ENCODE data around the gene MED10.

The MED10 gene

DNA sequence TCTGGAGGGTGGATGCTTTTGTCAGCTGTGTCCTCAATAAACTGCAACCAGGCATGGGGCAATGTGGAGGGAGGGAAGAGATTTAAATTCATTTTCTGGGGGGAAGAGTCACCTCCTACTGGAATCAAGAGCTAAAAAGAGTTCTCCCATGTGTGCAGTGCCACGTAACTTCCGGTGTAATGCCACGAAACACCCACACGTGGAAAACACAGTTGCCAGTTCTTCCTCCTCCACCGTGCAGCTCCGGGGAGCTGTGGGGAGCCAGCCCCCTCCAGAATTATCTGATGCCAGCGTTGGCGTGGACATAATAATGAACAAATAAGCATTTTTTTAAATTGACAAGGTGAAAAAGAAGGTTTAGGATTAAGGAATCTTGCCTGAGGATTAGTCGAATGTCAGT, 32.1 kb upstream of the MED10 start:
- H3K27me3 ChIP-seq (ENCODE audit: control insufficient read depth in 1 of 2, insufficient read depth in 2 of 2, low read length in 2 of 2): peaks cover 3 to 19% of the 10 kb centered on the region in 2 donors
- no peak overlapping the region for H3K27ac ChIP-seq (ENCODE audit: low read length)
- no peak overlapping the region for H3K4me3 ChIP-seq (ENCODE audit: low read length in 2 of 2)
- no peak overlapping the region for H3K9ac ChIP-seq (ENCODE audit: low read length in 2 of 2)
- no peaks in the 10 kb centered on the region for H3K9me3 ChIP-seq (ENCODE audit: control insufficient read depth in 2 of 2, low read length in 2 of 2)
- no peaks in the 10 kb centered on the region for H3K4me1 ChIP-seq (ENCODE audit: control insufficient read depth, insufficient read depth, low read length)
- H3K36me3 ChIP-seq (ENCODE audit: control insufficient read depth in 2 of 2, insufficient read depth in 2 of 2, low read length in 2 of 2): no peaks in the 10 kb centered on the region

DNA sequence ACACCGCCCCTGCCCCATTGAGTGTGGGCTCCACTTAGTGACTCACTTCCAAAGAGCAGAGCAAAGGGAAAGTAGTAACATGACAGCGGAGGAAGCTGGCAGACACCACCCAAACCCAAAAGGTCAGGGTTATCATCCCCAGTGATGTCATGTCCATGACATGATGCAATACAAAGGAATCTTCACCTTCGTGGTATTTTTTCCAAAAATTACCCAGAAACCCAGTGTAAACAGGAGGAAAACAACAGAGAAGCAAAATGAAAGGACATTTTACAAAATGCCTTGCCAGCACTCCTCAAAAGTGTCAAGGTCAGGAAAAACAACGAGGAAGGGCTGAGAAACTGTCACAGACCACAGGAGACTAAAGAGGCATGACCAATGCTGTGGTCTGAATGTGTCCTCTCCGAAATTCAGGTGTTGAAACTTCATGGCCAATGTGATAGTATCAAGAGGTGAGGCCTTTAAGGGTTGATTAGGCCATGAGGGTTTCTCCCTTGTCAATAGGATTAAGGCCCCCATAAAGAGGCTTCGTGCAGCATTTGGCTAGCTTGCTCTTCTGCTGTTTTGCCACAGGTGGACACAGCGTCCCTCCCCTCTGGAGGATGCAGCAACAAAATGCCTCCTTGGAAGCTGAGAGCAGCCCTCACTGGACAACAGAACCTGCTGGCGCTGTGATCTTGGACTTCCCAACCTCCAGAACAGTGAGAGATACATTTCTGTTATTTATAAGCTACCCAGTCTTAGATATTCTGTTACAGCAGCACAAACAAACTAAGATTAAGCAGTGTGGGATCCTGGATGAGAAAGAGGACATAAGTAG, 30.5 kb upstream of the MED10 start:
- Histone ChIP-seq H3K9ac (ENCODE audit: low read length in 2 of 2) (no peak overlapping the region), H3K27ac (ENCODE audit: low read length) (no peak overlapping the region), H3K27me3 (ENCODE audit: control insufficient read depth in 1 of 2, insufficient read depth in 2 of 2, low read length in 2 of 2) (peaks cover 3 to 17% of the 10 kb centered on the region in 2 donors), H3K9me3 (ENCODE audit: control insufficient read depth in 2 of 2, low read length in 2 of 2) (no peaks in the 10 kb centered on the region), H3K4me1 (ENCODE audit: control insufficient read depth, insufficient read depth, low read length) (no peaks in the 10 kb centered on the region), H3K4me3 (ENCODE audit: low read length in 2 of 2) (no peak overlapping the region), H3K36me3 (ENCODE audit: control insufficient read depth in 2 of 2, insufficient read depth in 2 of 2, low read length in 2 of 2) (no peaks in the 10 kb centered on the region)

DNA sequence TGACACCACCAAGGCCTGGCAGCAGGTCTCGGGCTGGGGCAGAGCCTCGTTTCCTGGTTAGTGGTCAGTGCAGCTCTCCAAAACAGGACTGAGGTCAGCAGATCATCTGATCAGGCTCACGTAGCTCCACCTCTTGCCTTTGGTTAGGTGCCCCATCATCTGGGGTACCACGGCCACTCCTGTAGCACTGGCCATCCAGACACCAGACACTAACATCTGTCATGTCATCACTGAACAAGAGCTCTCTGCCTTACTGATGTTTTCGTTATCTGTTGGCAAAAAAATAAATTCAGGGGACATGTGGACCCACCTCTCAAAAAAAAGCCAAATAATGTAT, 29.9 kb upstream of the MED10 start:
- H3K9me3 ChIP-seq (ENCODE audit: control insufficient read depth in 2 of 2, low read length in 2 of 2): no peaks in the 10 kb centered on the region
- H3K27ac ChIP-seq (ENCODE audit: low read length): no peak overlapping the region
- no peak overlapping the region for H3K4me3 ChIP-seq (ENCODE audit: low read length in 2 of 2)
- no peaks in the 10 kb centered on the region for H3K36me3 ChIP-seq (ENCODE audit: control insufficient read depth in 2 of 2, insufficient read depth in 2 of 2, low read length in 2 of 2)
- peaks cover 3 to 17% of the 10 kb centered on the region in 2 donors for H3K27me3 ChIP-seq (ENCODE audit: control insufficient read depth in 1 of 2, insufficient read depth in 2 of 2, low read length in 2 of 2)
- no peaks in the 10 kb centered on the region for H3K4me1 ChIP-seq (ENCODE audit: control insufficient read depth, insufficient read depth, low read length)
- H3K9ac ChIP-seq (ENCODE audit: low read length in 2 of 2): no peak overlapping the region

DNA sequence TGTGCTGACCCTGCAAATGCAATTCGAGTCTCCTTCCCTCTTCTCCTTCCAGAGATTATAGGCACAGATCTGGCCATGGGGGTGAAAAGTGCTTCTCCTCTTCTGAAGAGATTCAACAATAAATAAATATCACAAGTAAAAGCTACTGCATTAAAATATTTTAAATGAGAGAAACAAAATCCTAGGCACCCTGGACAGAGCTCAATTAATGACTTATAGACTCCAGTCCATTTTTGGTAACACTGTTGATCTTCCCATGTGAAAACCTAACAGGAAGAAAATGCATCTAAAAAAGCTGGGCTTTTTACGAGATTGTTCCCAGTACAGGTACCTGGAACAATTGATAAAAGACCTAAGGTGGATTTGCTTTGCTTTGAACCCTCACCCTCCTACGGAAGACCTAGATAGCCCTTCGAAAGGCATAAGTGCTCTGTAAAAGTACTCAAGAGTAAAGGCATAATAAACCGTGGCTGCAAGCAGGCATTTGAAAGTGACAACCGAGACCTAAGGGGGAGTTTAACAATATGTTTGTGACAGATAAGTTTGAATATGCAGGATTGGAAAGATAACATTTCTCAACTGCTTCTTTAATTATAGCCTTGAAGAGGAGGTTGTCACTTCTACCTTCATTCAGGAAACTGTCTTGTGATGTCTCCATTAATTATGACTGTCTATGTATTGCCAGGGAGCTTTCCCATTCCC, 29.4 kb upstream of the MED10 start:
- H3K27me3 ChIP-seq (ENCODE audit: control insufficient read depth in 1 of 2, insufficient read depth in 2 of 2, low read length in 2 of 2): peaks cover 3 to 17% of the 10 kb centered on the region in 2 donors
- no peak overlapping the region for H3K27ac ChIP-seq (ENCODE audit: low read length)
- no peaks in the 10 kb centered on the region for H3K4me1 ChIP-seq (ENCODE audit: control insufficient read depth, insufficient read depth, low read length)
- H3K4me3 ChIP-seq (ENCODE audit: low read length in 2 of 2): no peak overlapping the region
- H3K36me3 ChIP-seq (ENCODE audit: control insufficient read depth in 2 of 2, insufficient read depth in 2 of 2, low read length in 2 of 2): no peaks in the 10 kb centered on the region
- H3K9ac ChIP-seq (ENCODE audit: low read length in 2 of 2): no peak overlapping the region
- H3K9me3 ChIP-seq (ENCODE audit: control insufficient read depth in 2 of 2, low read length in 2 of 2): no peaks in the 10 kb centered on the region

DNA sequence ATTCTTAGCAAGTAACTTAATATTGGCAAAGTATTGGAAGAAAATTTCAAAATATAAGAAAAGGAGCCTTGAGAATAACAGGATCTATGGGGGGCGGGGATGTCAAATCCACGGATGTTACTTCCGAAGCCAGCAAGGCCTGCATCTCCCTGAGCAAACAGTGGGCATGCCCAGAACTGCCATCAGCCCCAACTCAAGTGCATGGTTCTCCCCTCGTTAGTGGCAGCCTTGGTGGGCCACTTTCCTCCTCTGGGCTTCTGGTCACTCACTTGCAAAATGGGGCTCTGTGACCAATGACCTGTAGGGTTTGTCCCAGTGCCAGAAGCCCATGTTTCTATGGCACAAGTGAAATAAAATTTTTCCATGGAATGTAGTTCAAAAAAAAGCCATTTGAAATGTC, 27.2 kb upstream of the MED10 start:
- Histone ChIP-seq H3K4me3 (ENCODE audit: low read length in 2 of 2) (no peak overlapping the region), H3K9ac (ENCODE audit: low read length in 2 of 2) (no peak overlapping the region), H3K36me3 (ENCODE audit: control insufficient read depth in 2 of 2, insufficient read depth in 2 of 2, low read length in 2 of 2) (no peaks in the 10 kb centered on the region), H3K4me1 (ENCODE audit: control insufficient read depth, insufficient read depth, low read length) (no peaks in the 10 kb centered on the region), H3K27me3 (ENCODE audit: control insufficient read depth in 1 of 2, insufficient read depth in 2 of 2, low read length in 2 of 2) (peaks cover 3 to 14% of the 10 kb centered on the region in 2 donors), H3K27ac (ENCODE audit: low read length) (no peak overlapping the region), H3K9me3 (ENCODE audit: control insufficient read depth in 2 of 2, low read length in 2 of 2) (no peaks in the 10 kb centered on the region)

DNA sequence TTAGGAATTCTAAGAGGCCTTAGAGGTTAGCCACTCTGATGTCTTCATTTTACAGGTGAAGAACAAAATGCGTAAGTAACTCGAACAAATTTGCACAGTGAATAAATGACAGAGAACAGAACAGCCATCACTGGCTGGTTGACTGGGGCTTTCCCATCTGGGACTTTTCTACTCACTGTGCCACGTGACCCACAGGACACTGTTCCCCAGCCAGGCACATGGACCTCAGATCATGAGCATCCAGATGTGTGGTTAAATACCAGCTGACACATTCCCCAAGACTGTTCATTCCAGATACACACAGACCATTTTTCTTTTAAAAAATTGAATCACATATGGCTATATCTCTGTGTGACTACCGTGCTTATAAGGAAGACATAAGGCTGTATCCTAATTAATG, 25.8 kb upstream of the MED10 start:
- no peaks in the 10 kb centered on the region for H3K4me1 ChIP-seq (ENCODE audit: control insufficient read depth, insufficient read depth, low read length)

DNA sequence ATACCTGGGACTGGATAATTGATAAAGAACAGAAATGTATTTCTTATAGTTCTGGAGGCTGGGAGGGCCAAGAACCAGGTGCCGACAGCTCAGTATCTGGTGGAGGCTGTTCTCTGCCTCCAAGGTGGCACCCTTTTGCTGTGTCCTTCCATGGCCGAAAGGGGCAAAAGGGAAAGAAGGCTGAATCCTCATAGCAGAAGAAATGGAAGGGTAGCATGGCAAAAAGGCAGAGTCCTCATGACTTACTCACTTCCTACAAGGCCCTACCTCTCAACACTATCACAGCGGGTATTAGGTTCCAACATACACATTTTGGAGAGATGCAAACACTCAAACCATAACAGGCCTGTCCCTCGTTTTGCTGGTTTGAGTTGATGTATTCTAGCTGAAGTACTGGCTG, 25.1 kb upstream of the MED10 start:
- H3K4me1 ChIP-seq (ENCODE audit: control insufficient read depth, insufficient read depth, low read length): no peaks in the 10 kb centered on the region
- peaks cover 3 to 6% of the 10 kb centered on the region in 2 donors for H3K27me3 ChIP-seq (ENCODE audit: control insufficient read depth in 1 of 2, insufficient read depth in 2 of 2, low read length in 2 of 2)
- no peak overlapping the region for H3K4me3 ChIP-seq (ENCODE audit: low read length in 2 of 2)
- H3K36me3 ChIP-seq (ENCODE audit: control insufficient read depth in 2 of 2, insufficient read depth in 2 of 2, low read length in 2 of 2): no peaks in the 10 kb centered on the region
- no peak overlapping the region for H3K9ac ChIP-seq (ENCODE audit: low read length in 2 of 2)
- no peaks in the 10 kb centered on the region for H3K9me3 ChIP-seq (ENCODE audit: control insufficient read depth in 2 of 2, low read length in 2 of 2)
- no peak overlapping the region for H3K27ac ChIP-seq (ENCODE audit: low read length)

More for the DNA sequence above, 25.8 kb upstream of the MED10 start:
- peaks cover 3 to 8% of the 10 kb centered on the region in 2 donors for H3K27me3 ChIP-seq (ENCODE audit: control insufficient read depth in 1 of 2, insufficient read depth in 2 of 2, low read length in 2 of 2)
- H3K9ac ChIP-seq (ENCODE audit: low read length in 2 of 2): no peak overlapping the region
- no peaks in the 10 kb centered on the region for H3K36me3 ChIP-seq (ENCODE audit: control insufficient read depth in 2 of 2, insufficient read depth in 2 of 2, low read length in 2 of 2)
- no peaks in the 10 kb centered on the region for H3K9me3 ChIP-seq (ENCODE audit: control insufficient read depth in 2 of 2, low read length in 2 of 2)
- H3K4me3 ChIP-seq (ENCODE audit: low read length in 2 of 2): no peak overlapping the region
- no peak overlapping the region for H3K27ac ChIP-seq (ENCODE audit: low read length)

DNA sequence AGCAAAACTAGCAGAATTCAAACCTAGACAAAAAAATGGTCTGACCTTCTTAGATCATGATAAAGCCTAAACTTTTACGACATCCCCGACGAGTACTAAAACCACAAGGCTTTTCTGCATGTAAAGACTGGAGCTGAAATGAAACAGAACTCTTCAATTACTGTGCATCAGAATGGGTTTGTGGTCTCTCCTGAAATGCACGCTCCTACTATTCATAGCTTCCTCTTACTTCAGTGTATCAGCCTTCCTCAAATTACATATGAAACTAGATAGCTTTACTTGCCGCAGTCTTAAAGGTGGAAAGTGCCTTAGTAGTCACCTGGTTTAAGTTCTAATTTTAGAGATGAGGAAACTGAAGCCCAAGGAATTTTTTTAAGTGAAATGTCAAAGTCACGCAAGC, 24.6 kb upstream of the MED10 start:
- H3K4me1 ChIP-seq (ENCODE audit: control insufficient read depth, insufficient read depth, low read length): no peaks in the 10 kb centered on the region
- no peak overlapping the region for H3K9ac ChIP-seq (ENCODE audit: low read length in 2 of 2)
- peaks cover 2 to 3% of the 10 kb centered on the region in 2 donors for H3K27me3 ChIP-seq (ENCODE audit: control insufficient read depth in 1 of 2, insufficient read depth in 2 of 2, low read length in 2 of 2)
- H3K27ac ChIP-seq (ENCODE audit: low read length): no peak overlapping the region
- no peaks in the 10 kb centered on the region for H3K36me3 ChIP-seq (ENCODE audit: control insufficient read depth in 2 of 2, insufficient read depth in 2 of 2, low read length in 2 of 2)
- no peak overlapping the region for H3K4me3 ChIP-seq (ENCODE audit: low read length in 2 of 2)
- H3K9me3 ChIP-seq (ENCODE audit: control insufficient read depth in 2 of 2, low read length in 2 of 2): no peaks in the 10 kb centered on the region

DNA sequence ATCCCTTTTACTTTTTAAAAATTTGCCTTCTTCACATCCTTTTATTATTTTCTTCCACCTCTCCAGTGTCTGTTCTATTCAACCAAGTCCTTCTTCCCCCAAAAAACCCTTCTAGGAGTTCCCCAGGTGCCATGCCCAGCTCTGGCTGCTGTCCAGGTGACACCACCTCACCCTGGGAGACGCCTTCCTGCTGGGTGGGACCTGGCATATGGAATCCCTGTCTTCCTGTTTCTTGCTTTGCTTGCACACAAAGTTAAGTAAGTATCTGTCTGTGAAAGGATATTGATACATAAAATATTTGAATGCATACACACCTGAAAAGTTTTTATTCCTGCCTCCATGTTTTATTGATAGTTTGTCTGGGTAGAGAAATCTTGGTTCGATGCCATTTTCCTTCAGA, 23.1 kb upstream of the MED10 start:
- no peaks in the 10 kb centered on the region for H3K4me1 ChIP-seq (ENCODE audit: control insufficient read depth, insufficient read depth, low read length)
- H3K27ac ChIP-seq (ENCODE audit: low read length): no peak overlapping the region
- H3K9me3 ChIP-seq (ENCODE audit: control insufficient read depth in 2 of 2, low read length in 2 of 2): no peaks in the 10 kb centered on the region
- H3K4me3 ChIP-seq (ENCODE audit: low read length in 2 of 2): no peak overlapping the region
- peaks cover 0 to 2% of the 10 kb centered on the region in 2 donors for H3K27me3 ChIP-seq (ENCODE audit: control insufficient read depth in 1 of 2, insufficient read depth in 2 of 2, low read length in 2 of 2)
- H3K36me3 ChIP-seq (ENCODE audit: control insufficient read depth in 2 of 2, insufficient read depth in 2 of 2, low read length in 2 of 2): no peaks in the 10 kb centered on the region
- H3K9ac ChIP-seq (ENCODE audit: low read length in 2 of 2): no peak overlapping the region

DNA sequence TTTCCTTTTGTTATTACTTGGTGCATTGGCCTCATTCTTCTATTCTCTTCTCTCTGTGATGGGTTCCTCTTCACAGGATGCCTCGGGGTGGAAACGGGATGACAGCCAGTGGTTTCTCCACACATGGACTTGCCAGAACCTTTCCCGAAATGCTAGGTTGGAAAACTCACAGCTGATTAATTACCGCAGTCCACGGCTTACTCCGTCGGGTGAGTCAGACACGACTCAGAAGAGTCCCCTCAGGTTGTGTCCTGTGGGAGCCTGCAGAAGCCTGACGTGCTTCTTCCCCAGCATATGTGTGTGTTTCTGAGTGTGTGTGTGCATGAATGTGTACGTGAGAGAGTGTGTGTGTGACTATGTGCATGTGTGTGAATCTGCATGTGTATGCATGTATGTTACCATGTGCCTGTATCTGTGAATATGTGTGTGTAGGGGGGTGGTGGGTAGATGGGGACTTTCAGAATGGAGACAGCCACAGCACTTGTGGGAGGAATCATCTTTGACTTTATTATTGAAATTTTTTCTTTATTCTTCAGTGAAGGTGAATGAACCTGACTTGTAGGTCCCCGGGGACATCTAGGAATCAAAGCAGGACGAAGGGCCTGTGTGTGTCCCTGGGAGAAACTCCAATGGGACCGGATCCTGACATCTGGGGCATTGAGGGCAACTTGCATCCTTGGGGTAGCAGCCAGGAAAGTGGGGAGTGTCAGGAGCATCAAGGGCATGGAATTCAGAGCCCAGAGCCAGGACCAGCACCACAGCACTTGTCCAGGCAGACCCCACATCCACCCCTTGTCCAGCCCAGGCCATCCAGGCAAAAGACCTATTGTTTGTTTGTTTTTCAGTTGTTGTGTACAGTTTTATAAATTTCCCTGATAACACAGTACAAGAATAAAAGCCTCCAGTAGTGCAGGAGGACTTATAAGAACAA, 21.9 kb upstream of the MED10 start:
- Histone ChIP-seq H3K4me1 (ENCODE audit: control insufficient read depth, insufficient read depth, low read length) (no peaks in the 10 kb centered on the region), H3K27me3 (ENCODE audit: control insufficient read depth in 1 of 2, insufficient read depth in 2 of 2, low read length in 2 of 2) (peaks cover 2 to 4% of the 10 kb centered on the region in 2 donors), H3K4me3 (ENCODE audit: low read length in 2 of 2) (no peak overlapping the region), H3K9me3 (ENCODE audit: control insufficient read depth in 2 of 2, low read length in 2 of 2) (no peaks in the 10 kb centered on the region), H3K27ac (ENCODE audit: low read length) (no peak overlapping the region), H3K36me3 (ENCODE audit: control insufficient read depth in 2 of 2, insufficient read depth in 2 of 2, low read length in 2 of 2) (no peaks in the 10 kb centered on the region), H3K9ac (ENCODE audit: low read length in 2 of 2) (no peak overlapping the region)
